T-helper 1 cell treated with Interleukin-12 subunit alpha and Interleukin-12 subunit beta and Interleukin-4 antibody, amounts not matched to agents 30 μg/mL and 1 μg/mL, for 36 hours (primary cell): ENCODE results near the gene SERPINA1.
A peak's percentile ranks its signal among the peaks of the same experiment; 100 is the strongest.
"Not testable (repeated sequence)": the region's sequence is repeated elsewhere in the genome, so short reads cannot be mapped to it uniquely, and the experiment has no call there.

ENCODE experiments used
- H3K27ac Mint-ChIP-seq: one replicate; pipeline ENCODE4 v1.8.0; 2021; ENCODE audit warnings: mild to moderate bottlenecking, mixed read lengths
- H3K27me3 Mint-ChIP-seq: one replicate; pipeline ENCODE4 v1.8.0; 2021; ENCODE audit warnings: low read depth, mixed read lengths
- H3K36me3 Mint-ChIP-seq: one replicate; pipeline ENCODE4 v1.8.0; 2021; ENCODE audit warnings: low read depth, mixed read lengths
- H3K4me1 Mint-ChIP-seq: one replicate; pipeline ENCODE4 v1.8.0; 2021; ENCODE audit warnings: low read depth, mixed read lengths
- H3K4me3 Mint-ChIP-seq: one replicate; pipeline ENCODE4 v1.8.0; 2021; ENCODE audit warnings: mild to moderate bottlenecking, moderate library complexity, mixed read lengths
- H3K9me3 Mint-ChIP-seq: one replicate; pipeline ENCODE4 v1.8.0; 2021; ENCODE audit warnings: mixed read lengths

Gene SERPINA1

DNA sequence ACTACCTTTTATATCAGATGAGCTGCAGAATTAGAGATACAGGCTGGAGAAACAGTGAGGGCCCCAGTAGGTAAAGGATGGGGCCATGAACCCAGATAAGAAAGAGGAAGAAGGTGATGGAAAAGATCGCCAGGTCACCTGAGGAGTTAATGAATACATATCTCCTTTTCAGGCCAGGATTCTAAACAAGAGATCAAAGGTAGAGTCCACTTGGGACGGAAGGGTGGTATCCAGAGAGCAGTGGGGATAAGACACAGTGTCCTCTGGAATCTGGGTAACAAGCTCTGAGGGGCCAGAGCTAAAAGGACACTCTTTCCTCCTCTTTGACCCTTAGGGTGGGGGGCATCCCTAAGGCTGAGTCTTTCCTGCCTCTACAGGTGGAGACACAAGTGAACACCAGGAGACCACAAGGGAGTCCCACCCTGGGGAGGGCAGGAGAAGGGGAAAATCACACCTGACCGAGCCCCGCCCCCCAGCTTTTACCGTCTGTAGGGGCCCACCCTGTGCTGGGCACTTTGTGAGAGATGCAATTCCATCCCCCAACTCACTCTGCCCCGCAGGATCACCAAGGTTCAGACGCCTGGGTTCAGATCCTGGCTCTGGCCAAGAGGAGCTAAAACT, 27.3 kb downstream of the SERPINA1 start:
- Mint-ChIP-seq H3K4me3 (no peak overlapping the region), H3K4me1 (no peaks in the 10 kb centered on the region), H3K27me3 (peaks cover 15% of the 10 kb centered on the region), H3K36me3 (no peaks in the 10 kb centered on the region), H3K27ac (no peak overlapping the region), H3K9me3 (no peaks in the 10 kb centered on the region)

DNA sequence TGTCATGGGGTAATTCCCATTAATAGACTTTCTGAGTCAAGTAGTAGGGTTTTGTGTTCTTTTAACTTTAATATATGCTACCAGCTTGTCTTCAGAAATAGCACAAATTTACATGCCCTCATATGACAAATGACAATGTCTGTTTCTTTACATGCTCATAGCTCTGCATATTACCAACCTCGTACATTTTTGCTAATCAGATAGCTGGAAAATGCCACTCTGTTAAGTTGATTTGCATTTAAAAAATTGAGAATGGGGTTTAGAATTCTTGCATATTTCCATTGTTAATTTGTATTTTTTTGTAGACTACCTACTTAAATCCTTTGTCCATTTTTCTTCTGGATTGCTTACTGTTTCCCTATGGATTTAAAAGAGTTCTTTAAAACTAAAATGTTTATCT, 31.2 kb downstream of the SERPINA1 start:
- H3K36me3 Mint-ChIP-seq, result no peaks in the 10 kb centered on the region
- H3K9me3 Mint-ChIP-seq, result peaks cover 6% of the 10 kb centered on the region
- H3K27ac Mint-ChIP-seq, result no peak overlapping the region
- peaks cover 1% of the 10 kb centered on the region for H3K4me1 Mint-ChIP-seq
- no peak overlapping the region for H3K4me3 Mint-ChIP-seq
- peaks cover 20% of the 10 kb centered on the region for H3K27me3 Mint-ChIP-seq

- Mint-ChIP-seq H3K4me1 (peaks cover 1% of the 10 kb centered on the region), H3K36me3 (no peaks in the 10 kb centered on the region), H3K27ac (no peak overlapping the region), H3K4me3 (no peak overlapping the region), H3K9me3 (peaks cover 12% of the 10 kb centered on the region), H3K27me3 (peaks cover 26% of the 10 kb centered on the region)
Observed at GRCh38 chr14:94356379-94357056, 31.9 kb downstream of the SERPINA1 start.

GRCh38 chr14:94355191-94355794, 33.1 kb downstream of the SERPINA1 start:
- Mint-ChIP-seq H3K4me1 (peaks cover 1% of the 10 kb centered on the region), H3K27ac (no peak overlapping the region), H3K9me3 (peaks cover 16% of the 10 kb centered on the region), H3K36me3 (no peaks in the 10 kb centered on the region), H3K4me3 (no peak overlapping the region), H3K27me3 (peaks cover 29% of the 10 kb centered on the region)

DNA sequence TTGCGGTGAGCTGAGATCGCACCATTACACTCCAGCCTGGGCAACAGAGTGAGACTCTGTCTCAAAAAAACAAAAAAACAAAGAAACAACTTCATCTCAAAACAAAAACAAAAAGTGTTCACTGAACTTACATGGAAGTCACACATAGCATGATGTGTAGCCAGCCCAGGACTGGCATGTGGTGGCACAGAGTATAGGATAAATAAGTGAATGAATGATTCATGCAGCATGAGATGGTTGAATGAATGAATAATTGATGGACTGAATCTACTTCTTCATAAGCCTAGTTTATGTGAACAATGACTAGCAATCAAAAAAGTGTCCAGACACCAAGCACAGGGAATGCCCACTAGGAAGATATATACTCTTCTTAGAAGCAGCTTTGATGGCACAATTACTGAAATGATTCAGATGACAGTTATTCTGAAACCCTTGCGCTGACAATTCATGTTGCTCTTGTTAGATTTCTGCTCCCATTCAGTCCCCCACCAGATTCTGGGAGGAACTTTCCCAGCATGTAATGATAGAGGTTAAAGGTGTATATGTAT, 33.7 kb downstream of the SERPINA1 start:
- Mint-ChIP-seq H3K4me1 (peaks cover 1% of the 10 kb centered on the region), H3K36me3 (no peaks in the 10 kb centered on the region), H3K9me3 (peaks cover 16% of the 10 kb centered on the region), H3K4me3 (no peak overlapping the region), H3K27me3 (peaks cover 30% of the 10 kb centered on the region), H3K27ac (no peak overlapping the region)

DNA sequence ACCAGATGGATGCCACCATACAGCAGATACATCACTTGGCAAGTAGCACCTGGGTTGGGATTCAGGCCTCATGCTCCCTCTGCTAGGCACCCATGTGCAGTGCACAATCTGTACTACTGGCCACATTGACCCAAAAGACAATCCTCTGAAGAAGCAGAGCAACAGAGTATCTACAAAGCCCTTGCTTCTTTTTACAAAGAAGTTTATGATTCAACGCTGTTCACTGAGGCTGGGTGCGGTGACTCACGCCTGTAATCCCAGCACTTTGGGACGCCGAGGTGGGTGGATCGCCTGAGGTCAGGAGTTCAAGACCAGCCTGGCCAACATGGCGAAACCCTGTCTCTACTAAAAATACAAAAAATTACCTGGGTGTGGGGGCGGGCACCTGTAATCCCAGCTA, 34.2 kb downstream of the SERPINA1 start:
- Mint-ChIP-seq H3K27me3 (peaks cover 30% of the 10 kb centered on the region), H3K9me3 (peaks cover 16% of the 10 kb centered on the region)
- H3K4me1 Mint-ChIP-seq, H3K27ac Mint-ChIP-seq, H3K4me3 Mint-ChIP-seq, H3K36me3 Mint-ChIP-seq: not testable (repeated sequence)

GRCh38 chr14:94349276-94349675, 39.1 kb downstream of the SERPINA1 start:
- Mint-ChIP-seq H3K27ac (no peak overlapping the region), H3K36me3 (no peaks in the 10 kb centered on the region), H3K9me3 (peaks cover 22% of the 10 kb centered on the region), H3K27me3 (peaks cover 15% of the 10 kb centered on the region), H3K4me1 (peaks cover 2% of the 10 kb centered on the region), H3K4me3 (no peak overlapping the region)

DNA sequence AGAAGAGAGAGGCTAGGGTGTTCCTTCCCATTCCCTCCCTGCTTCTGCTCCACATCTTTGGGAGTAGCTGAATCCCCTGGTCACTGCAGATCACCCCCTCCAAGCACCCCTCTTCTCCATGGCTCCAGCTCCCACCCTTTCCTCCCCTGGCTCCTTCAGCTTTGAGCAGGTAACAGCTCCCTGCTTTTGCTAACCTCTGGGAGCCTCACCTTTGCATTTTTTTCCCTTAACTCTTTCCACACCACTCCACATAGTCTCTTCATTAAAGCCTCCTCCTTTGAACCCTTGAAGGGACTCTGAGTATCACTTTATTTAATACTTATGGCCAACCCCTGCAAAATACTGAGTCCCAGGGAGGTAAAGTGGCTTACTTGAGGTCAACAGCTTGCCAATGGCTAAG, 39.6 kb downstream of the SERPINA1 start:
- Mint-ChIP-seq H3K4me1 (peaks cover 2% of the 10 kb centered on the region), H3K9me3 (peaks cover 22% of the 10 kb centered on the region), H3K4me3 (no peak overlapping the region), H3K36me3 (no peaks in the 10 kb centered on the region), H3K27me3 (peaks cover 15% of the 10 kb centered on the region), H3K27ac (peak overlapping the region; percentile 36)

- peaks cover 11% of the 10 kb centered on the region for H3K27me3 Mint-ChIP-seq
- no peaks in the 10 kb centered on the region for H3K36me3 Mint-ChIP-seq
- H3K4me3 Mint-ChIP-seq, result no peak overlapping the region
- peak overlapping the region; percentile 76 for H3K27ac Mint-ChIP-seq
- peaks cover 13% of the 10 kb centered on the region for H3K9me3 Mint-ChIP-seq
- H3K4me1 Mint-ChIP-seq, result peaks cover 5% of the 10 kb centered on the region
Observed at GRCh38 chr14:94346841-94347240, 41.6 kb downstream of the SERPINA1 start.

DNA sequence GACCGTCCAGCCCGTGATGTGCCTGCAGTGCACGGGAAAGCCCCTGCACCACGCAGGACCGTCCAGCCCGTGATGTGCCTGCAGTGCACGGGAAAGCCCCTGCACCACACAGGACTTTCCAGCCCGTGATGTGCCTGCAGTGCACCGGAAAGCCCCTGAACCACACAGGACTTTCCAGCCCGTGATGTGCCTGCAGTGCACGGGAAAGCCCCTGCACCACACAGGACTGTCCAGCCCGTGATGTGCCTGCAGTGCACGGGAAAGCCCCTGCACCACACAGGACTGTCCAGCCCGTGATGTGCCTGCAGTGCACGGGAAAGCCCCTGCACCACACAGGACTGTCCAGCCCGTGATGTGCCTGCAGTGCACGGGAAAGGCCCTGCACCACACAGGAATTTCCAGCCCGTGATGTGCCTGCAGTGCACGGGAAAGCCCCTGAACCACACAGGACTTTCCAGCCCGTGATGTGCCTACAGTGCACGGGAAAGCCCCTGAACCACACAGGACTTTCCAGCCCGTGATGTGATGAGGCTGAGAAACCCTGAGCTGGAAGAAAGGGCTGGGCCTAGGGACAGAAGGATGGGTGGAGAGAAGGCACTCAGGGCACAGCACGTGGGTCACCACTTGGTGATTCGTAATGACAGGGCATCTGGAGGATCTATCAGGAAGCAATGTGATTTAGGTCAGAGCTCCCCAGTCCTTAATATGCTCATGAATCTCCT, 42.2 kb downstream of the SERPINA1 start:
- H3K9me3 Mint-ChIP-seq, result peaks cover 11% of the 10 kb centered on the region
- H3K36me3 Mint-ChIP-seq, H3K27me3 Mint-ChIP-seq, H3K4me1 Mint-ChIP-seq, H3K4me3 Mint-ChIP-seq: not testable (repeated sequence)
- H3K27ac Mint-ChIP-seq, result peak overlapping the region; percentile 76

DNA sequence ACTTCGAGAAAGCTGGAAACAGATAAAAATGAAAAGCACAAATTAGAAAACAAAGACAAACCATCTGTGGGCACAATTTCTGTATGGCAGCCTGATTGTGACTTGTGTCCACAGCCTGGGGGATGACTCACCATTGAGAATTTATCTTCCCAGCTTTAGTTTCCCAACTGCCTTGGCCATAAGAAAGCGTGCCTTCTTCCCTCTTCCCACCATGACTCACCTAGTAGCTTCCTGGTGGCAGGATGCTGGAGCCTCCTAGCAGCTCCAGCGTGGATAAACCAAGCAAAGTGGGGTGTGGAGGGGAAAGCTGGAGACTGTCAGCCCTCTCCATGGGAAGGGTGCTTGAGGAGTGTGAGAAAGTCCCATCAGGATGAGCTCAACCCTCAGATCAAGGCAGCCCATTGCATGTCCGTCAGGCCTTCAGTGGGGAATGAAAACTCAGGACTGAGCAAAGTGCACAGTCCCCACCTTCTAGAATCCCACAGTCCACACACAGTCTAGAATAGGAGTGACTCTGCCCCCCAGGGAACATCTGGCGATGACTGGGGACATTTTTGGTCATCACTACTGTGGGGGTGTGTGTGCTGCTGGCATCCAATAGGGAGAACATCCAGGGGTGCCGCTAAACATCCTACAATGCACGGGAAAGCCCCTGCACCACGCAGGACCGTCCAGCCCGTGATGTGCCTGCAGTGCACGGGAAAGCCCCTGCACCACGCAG, 42.9 kb downstream of the SERPINA1 start:
- H3K4me3 Mint-ChIP-seq, result no peak overlapping the region
- peaks cover 3% of the 10 kb centered on the region for H3K27me3 Mint-ChIP-seq
- H3K36me3 Mint-ChIP-seq, result no peaks in the 10 kb centered on the region
- no peak overlapping the region for H3K27ac Mint-ChIP-seq
- H3K9me3 Mint-ChIP-seq, result peaks cover 13% of the 10 kb centered on the region
- peaks cover 5% of the 10 kb centered on the region for H3K4me1 Mint-ChIP-seq

- no peaks in the 10 kb centered on the region for H3K27me3 Mint-ChIP-seq
- H3K9me3 Mint-ChIP-seq, result peaks cover 13% of the 10 kb centered on the region
- no peak overlapping the region for H3K4me3 Mint-ChIP-seq
- H3K27ac Mint-ChIP-seq, result no peak overlapping the region
- H3K4me1 Mint-ChIP-seq, result peaks cover 5% of the 10 kb centered on the region
- H3K36me3 Mint-ChIP-seq, result no peaks in the 10 kb centered on the region
Observed at GRCh38 chr14:94344389-94344788, 44.0 kb downstream of the SERPINA1 start.

DNA sequence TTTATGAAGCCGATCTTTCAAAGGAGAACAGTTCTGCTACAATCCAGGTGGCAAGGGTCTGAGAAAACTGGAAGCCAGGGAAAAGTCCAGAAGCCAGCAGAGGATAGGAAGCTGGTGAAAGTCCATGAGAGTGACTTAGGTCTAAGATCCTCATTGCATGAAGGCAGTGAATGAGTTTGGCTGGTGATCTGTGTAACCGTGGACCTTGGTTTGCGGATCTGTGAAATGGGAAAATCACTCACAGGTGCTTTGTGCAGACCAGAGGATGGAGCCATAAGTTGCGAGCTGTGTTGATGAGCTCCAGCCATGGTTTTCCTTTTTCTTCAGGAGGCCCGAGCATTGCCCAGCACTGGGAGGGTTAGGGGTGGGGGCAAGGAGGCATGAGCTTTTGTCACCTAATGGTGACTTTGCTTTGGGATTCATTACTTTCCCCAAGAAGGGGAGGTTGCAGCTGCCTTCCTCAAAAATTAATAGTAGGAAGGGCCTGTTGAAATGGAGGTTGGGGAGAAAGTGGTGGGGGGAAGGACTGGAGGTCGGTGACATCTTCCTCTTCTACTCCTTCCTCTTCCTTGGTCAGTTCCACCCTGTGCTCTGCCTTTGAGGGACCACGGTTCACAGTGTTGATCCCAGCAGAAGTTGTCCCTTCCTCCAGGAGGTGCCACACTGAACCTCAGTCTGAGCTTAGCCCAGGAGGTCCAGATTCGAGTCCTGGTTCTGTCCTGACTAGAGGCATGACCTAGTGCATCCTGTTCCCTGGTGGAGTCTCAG, 45.0 kb downstream of the SERPINA1 start:
- Mint-ChIP-seq H3K27me3 (peaks cover 4% of the 10 kb centered on the region), H3K27ac (no peak overlapping the region), H3K4me1 (peaks cover 5% of the 10 kb centered on the region), H3K36me3 (no peaks in the 10 kb centered on the region), H3K9me3 (peaks cover 18% of the 10 kb centered on the region), H3K4me3 (no peak overlapping the region)
